Ramos (cell line): ENCODE data around the gene NFIA.
"Not testable (repeated sequence)": the region's sequence is repeated elsewhere in the genome, so short reads cannot be mapped to it uniquely, and the experiment has no call there.

ENCODE experiments used
- in situ Hi-C: fragments of 300-500 bp; cut with MboI; formaldehyde crosslinking; loops from one replicate; pipeline ENCODE4 v1.14.3; 2022; ENCODE audit warnings: low sequenced_read_pairs; ENCODE audit not compliant: unreplicated experiment

The NFIA gene

DNA sequence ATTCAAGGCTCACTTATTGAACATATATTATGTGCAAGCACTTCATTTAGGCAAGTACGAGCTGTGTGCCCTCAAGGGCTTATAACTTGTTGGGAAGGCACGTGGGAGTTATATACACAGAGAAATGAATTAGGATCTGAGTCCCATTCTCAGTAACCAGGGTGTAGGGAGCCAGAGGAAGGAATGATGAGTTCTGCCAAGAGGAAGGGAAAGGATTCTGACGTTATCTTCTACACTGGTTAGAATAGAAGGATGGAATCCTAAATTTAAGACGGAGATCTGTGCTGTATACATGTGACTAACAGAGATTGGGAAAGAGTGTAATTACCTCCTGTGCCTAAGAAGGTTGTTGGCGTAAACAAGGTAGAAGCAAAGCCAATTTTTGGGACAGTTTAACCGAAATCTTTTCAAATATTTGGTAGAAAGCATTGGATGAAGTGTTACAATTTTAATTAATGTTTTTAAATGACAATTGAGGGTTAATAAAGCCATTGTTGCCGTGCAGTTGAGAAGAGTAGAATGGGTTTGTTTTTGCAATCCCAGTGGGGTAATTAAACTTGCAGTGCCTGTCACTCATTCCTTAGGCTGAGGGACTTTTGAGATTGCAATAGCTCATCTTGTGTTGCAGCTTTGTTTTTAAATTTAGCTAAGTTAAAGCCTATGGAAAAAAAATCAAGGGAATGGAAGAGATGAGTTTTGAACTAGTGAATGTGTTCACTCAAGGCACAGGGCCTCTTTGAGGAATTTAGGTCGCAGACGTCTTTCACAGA is 177.2 kb downstream of the NFIA start:
- in situ Hi-C loops: no loop called here

DNA sequence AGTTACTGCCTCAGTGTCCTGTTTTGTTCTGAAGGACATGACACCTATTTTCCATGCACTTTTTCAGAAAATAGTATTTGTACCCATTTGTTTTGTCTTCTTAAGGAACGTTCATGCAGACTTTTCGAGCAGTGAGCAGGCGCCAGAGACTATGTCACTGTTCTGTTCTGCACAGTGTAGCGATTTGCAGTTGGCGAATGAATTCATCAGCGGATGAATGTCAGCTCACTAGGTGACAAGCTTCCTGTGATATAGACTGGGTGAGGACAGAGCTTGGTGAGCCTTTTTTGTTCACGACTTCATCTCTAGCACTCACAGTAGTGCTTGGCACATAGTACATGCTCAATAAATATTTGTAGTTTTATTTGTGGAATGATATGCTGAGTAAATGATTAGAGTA is 177.8 kb downstream of the NFIA start:
- in situ Hi-C loops: no loop called here

DNA sequence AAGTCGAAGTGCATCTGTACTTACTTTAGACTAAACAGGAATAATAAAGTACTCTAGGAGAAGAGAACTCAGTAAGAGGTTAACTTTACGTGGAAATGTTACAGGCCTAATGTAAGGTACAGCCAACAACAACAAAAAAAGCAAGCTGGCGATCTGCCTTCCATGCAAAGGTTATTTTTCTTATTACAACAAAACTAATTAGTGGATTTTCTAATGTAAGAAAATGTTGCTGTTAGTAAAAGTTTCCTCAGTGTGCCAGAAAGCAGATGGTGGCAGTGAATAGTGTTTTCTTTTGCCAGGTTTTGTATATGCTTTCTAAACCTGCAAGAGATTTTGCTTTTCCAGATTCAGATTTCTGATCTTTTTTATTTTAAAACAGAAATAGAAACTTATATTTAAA is 179.2 kb downstream of the NFIA start:
- in situ Hi-C loops: no loop called here

DNA sequence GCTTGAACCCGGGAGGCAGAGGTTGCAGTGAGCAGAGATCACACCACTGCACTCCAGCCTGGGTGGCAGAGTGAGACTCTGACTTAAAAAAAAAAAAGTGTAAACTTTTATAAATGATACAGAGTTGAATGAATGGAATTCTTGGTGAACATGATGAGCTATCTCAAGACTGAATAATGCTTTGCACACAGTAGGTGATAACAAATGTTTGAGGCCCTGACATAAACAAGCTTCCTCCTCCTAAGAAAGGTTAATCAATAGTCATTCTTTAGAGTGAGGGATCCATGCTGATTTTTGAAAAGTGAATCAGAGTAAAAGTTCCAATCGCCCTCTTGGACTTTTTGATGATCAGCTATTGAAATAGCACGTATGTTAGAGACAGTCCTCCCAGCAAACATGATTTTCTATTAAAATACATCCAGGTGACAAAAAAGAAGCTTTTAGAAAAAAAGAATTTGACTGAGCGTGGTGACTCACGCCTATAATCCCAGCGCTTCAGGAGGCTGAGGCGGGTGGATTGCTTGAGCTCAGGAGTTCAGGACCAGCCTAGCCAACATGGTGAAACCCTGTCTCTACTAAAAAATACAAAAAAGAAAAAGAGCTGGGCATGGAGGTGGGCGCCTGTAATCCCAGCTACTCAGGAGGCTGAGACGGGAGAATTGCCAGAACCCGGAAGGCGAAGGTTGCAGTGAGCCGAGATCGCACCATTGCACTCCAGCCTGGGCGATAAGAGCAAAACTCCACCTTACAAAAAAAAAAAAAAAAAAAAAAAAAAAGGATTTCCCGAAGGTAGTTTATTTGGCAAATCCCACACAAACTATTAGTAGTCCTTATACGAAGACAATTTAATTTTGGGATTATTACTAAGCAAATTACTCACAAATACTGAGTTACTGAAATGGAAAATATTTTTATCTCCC is 181.8 kb downstream of the NFIA start:
- in situ Hi-C loops: no loop called here

DNA sequence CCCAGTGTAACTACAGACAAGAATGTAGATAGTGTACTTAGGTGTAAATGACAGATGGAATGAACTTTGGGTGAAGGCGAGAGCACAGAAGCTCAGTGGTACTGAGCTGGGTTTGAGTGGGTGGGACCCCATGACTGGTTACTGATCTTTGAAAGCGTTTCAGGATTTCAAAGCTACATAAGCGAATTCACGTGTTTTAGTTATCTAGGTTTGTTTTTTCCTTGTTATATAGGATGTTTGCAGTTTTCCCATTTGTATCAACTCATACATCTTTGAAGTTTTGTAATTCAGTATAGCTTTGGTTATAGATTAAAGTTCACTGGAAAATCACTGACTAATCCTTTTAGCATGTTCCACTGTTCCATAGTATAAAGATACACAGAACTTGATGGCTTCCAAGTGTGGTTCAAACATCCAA is 182.5 kb downstream of the NFIA start:
- in situ Hi-C loops: no loop called here

DNA sequence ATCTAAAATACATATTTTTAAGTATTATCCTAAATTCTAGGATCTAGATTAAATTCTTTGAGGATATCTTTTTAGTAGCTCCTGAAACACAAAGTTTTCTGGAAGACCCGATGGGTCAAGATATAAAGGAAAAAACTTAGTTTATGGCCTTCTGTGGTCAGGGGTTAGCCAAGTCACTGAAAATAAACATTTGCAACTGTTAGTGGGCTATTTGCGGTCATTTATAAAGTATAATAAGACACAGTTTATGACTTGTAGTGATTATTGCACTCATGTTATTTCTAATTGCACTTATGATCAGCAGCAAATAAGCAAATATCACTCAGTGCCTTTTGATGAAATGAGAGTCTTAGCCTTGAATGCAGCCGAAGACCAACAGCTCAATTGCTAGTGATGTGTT is 183.3 kb downstream of the NFIA start:
- in situ Hi-C loops: no loop called here

DNA sequence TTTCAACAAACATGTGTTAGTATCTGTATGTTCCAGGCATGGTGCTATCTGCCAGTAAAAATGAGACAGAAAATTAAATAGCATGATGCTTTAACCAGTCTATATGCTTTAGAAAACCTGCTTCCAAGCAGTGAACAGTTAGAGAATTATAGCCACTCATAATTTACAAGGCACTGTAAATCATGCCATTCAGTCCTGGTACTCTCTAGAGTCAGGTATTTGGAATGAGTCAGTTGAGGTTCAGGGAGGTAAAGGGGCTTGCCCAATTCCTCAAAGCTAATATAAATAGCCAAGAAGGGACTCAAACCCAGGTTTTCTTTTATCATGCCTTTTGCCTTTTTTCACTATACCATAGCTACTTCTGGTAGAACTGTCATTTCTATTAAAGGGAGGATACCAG is 184.4 kb downstream of the NFIA start:
- in situ Hi-C loops: no loop called here

DNA sequence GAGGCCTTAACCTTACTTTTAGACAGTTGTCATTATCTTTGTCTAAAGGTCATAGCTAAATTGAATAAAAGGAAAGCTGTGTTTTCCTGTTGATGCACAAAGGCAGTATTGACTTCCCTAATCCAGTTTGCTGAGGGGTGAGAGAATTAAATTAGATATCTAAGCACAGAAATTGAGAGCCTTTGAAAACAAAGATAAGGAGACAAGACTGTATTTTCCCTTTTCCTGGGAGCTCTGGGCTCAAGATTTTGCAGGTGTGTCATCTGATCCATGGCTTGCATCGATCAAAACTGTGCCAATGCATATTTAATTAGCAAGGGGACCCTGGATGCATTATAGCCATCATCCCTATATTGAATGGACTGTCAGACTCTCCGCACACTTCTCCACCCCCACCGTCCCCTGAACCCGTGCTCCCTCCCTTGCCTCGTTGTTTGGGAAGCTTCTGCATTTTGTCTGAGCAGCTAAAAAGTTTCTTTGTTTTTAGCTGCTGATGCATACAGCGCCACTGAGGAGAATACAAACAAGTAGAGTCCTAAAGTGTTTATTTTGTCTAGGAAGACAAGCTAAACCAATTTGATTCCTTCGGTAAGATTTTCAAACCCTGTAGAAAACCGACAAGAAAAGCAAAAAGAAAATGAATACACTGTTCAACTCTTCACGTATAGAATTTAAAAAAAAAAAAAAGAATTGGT is 186.3 kb downstream of the NFIA start:
- in situ Hi-C loops: no loop called here

DNA sequence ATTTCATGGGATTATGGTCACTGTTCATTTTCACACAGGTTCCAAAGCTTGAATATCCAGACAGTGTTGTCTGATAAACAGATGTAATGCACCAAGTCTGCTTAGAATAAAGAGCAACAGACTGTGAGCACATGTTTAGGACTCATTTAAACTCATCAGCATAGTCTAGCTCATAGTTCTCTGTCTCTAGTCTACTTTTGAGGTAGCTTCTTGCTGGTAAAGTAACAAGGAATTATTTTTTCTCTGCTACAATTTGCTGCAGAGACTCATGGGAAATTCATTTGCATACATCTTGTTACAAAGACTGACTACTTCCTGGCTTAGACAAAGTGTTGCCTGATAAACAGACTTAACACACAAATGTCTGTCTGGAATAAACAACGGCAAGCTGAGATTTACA is 187.2 kb downstream of the NFIA start:
- in situ Hi-C loops: no loop called here

DNA sequence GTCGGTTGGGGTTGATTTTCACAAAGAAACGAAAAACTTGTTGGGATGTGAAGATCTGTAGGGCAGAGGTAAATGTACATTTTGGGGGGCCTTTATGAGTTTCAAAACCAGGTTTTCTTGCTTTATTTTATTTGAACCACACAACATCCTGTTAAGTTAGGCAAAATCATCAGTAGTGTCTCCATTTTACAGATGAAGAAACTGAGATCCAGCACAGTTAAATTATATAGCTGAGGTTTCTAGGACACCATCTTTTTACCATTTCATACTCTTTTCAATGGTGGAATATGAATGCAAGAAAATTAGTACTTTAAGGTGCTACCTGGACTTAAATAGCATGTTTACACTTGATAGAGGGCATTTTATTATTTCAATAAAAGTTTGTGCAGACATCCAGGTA is 187.7 kb downstream of the NFIA start:
- in situ Hi-C loops: no loop called here

DNA sequence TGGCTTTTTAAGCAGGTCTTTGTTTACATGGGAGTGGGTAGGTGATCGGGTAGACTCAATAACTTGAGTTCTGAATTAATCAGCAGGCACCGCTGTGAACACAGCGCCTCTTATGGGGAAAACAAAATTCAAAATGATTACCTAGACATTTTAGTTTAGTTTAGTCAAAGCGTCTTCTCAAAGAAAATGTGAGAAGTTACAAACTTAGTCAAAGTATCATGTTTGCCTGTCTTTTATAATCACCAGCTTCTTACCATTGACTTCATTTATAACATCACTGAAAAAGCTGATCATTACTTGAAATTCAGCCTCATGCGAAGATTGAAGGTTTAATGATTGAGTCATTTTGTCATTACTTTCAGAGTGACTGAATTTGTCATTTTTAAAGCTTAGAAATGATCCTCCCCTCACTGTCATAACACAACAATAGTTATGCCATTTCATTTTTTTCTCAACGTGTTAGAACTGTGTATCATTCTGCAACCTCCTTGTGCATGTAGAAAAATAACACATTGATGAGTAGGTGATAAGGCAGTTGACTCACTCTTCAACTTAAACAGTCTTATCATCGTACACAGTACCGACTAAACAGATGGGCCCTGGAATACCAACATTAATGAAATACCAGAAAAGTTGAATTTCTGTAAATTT is 188.5 kb downstream of the NFIA start:
- in situ Hi-C loops: no loop called here

DNA sequence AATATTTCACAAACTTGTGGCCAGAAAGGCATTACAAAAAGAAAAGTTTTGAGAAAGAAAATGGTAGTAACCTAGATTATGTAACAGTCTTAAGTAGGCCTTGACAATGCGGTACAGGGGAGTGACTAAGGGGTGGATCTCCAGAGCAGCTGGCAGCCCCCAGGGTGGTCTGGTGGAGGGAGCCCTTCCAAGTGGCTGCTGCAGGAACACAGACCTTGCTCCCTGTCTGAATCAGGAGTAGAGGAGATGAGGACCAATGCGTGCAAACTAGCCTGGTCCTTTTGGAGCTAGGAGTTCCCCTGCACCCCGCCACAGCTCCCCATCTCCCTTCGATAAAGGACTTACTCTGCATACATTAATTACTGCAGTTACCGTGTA is 189.0 kb downstream of the NFIA start:
- in situ Hi-C loops: no loop called here

DNA sequence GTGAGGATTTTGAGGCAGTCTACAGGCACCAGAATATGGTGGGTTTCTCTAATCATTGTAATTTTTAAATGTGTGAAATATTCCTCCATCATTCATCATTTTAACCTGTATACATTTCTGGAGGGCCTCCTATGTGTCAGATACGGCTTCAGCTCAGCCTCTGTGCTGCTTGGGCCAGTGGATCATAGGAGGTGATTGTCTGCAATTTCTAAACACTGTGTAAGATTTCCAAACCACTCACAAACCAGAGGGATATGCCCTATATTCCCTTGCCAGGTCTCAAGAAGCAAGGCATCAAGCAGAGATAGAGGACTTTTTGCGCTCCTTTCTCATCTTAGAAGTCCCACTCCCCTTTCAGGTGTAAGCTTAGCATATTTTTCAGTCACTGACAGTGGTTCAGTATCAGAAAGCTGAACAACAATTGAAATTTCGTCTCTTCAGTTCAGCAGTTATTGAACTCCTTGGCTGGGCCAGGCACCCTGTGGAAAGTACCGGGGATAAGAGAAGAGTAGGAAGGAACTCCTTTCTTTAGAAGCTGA is 190.9 kb downstream of the NFIA start:
- in situ Hi-C loops: no loop called here

DNA sequence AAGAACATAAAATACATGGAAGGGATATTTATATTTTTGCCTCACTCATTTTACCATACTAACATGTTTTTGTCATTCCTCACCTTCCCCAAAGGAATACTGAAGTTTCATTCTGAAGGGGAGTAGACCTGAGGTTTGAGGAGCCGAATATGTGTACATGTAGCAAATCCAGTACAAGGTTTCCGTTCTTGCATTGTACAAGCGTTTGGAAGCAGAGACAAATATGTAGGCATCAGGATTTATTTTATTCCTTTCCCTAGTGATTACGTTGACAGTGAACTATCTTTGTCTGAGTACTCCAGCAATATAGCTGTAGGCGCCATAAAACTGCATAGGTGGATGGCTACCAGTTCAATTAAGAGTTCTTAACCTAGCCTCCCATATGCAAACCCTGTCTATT is 191.5 kb downstream of the NFIA start:
- in situ Hi-C loops: no loop called here

DNA sequence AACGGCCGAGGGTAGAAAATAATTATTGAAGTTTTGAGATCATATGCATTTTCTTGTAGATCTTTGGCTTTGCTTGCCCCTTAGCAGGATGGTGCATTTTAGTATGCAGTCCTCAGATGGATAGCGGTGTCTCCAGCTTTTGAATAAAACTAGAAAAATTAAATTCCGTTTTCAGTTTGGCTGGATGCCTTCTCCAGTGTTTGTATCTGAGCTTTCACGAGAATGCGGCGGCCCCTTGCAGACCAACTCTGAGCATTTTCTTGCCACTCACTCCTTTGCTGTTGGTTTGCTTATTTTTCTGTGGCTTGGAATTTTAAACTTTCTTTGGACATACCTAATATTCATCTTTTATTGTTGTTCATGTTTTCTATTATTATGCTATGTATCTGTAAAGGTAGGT is 192.6 kb downstream of the NFIA start:
- in situ Hi-C loops: no loop called here

DNA sequence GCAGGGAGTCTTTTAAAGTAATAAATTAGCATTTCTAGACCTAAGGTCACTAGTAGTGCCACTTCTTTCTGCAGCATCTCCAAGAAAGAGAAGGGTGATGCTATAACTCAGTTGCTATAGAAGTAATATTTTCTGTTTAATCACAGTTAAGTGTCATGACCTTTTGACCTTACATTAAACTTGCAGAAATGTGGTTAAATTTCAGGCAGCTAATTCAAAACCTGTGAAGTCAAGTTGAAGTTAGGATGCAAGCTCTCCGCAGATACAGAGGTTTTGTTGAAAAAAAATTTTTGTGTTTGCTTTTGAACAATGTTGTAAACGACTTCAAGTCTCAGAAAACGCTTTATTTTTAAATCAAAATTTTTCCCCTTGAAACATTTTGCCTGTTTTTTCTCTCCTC is 193.9 kb downstream of the NFIA start:
- in situ Hi-C loops: no loop called here

DNA sequence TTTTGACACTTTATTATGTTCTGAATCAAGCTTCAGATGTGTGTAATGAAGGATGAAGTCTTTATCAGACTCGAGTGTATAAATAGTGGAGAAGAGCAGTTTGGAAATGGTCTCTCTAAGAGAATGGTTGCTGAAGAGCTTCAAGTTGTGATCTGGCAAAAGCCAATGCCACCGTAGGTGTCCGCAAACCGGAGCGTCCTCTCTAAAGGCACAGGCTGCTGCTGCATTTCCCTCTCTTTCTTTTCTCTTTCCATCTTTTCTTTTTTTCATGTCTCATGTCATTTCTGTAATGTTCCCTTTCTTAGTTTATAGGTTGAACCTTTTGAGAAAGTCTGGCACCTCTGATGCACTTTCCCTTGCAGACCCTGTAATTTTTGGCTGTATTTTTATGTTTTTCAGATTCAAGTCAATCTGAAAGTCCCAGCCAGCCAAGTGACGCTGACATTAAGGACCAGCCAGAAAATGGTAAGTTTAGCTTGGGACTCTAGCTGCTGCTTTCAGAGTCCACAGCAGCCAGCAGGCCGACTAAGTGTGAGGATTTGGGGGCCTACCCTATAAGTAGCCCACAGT is 194.8 kb downstream of the NFIA start:
- in situ Hi-C loops: no loop called here

DNA sequence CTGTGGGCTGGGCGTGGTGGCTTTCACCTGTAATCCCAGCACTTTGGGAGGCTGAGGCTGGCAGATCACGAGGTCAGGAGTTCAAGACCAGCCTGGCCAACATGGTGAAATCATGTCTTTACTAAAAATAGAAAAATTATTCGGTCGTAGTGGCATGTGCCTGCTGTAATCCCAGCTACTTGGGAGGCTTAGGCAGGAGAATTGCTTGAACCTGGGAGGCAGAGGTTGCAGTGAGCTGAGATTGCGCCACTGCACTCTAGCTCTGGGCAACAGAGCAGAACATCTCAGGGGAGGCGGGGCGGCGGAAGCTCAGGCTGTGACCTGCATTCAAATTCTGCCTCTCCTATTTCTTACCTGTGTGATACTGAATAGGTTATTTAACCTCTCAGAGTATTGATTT is 196.1 kb downstream of the NFIA start:
- in situ Hi-C loops: not testable (repeated sequence)

DNA sequence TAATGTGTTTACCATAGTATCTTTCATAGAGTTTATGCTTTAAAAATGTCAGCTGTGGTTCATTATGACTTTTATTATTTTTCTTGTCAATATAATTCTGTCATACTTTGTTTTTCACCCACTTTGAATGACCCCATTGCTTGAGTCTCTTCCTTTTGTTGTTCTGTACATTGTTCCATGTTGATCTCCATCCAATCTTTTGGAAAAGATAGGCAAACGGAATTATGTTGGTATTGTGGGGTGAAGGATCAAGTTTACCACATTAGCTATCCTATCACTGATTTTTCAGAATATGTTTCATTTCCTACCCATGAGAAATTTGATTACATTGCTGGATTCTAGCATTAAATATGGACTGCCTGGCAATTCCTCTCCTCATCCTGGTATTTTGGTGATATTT is 196.6 kb downstream of the NFIA start:
- in situ Hi-C loops: no loop called here

DNA sequence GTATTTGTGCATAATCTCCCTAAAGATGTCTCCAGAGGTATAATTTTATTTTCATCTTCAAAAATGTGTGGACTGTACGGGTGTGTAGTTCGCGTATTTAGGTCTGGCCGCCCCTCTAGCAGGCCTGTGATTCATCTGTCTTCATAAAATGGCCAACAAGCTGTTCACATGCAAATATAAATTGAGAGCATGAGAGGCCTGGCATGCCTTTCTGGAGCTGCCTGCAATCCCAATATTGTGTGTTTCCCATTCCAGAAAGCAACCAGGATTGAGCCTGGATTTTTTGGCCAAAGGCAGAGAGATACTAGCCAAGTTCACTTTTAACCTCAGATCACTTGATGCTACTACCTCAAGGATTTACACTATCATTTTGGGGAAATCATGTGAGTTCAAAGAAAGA is 197.2 kb downstream of the NFIA start:
- in situ Hi-C loops: no loop called here
